Heart left ventricle (tissue), 16 donors: ENCODE measurements around the gene EARS2. TPM values are rescaled to one million over a fixed set of nuclear protein-coding genes. Genes with fewer than 3 reads are reported as not detected.

Source experiments
- ATAC-seq, 4 donors: fragments of 200-7000 bp; cut with Tn5 transposase; one replicate each; pipeline ENCODE4 v1.9.1; 2020 to 2022; ENCODE audit warnings: moderate library complexity in 4 of 4, mild to moderate bottlenecking in 3 of 4, moderate number of reproducible peaks in 1 of 4
- DNase-seq, 5 donors: peaks; one replicate each; pipeline ENCODE4 v3.0.0-alpha.2; 2020
- H3K27ac ChIP-seq, 12 donors: fragments of 200-600 bp; sonication (generic) in 4 of 12; one replicate each; pipeline versions ENCODE4 v1.5.0 to v1.8.0; 2016 to 2022; ENCODE audit warnings: mild to moderate bottlenecking in 2 of 12
- H3K27me3 ChIP-seq, 9 donors: fragments of 200-600 bp; sonication (generic) in 2 of 9; one replicate each; pipeline versions ENCODE4 v1.5.1 to v1.8.0; 2016 to 2022; ENCODE audit warnings: mild to moderate bottlenecking in 3 of 9
- H3K36me3 ChIP-seq, 9 donors: fragments of 200-600 bp; sonication (generic) in 2 of 9; one replicate each; pipeline versions ENCODE4 v1.5.0 to v1.8.0; 2018 to 2022; ENCODE audit warnings: mild to moderate bottlenecking in 2 of 9
- H3K4me1 ChIP-seq, 12 donors: fragments of 200-600 bp; sonication (generic) in 4 of 12; one replicate each; pipeline versions ENCODE4 v1.5.0 to v1.8.0; 2016 to 2022; ENCODE audit warnings: mild to moderate bottlenecking in 3 of 12
- H3K4me3 ChIP-seq, 12 donors: fragments of 200-600 bp; sonication (generic) in 4 of 12; one replicate each; pipeline versions ENCODE4 v1.5.0 to v1.8.0; 2017 to 2022; ENCODE audit warnings: mild to moderate bottlenecking in 9 of 12, moderate library complexity in 4 of 12
- H3K9me3 ChIP-seq, 12 donors: fragments of 200-600 bp; sonication (generic) in 4 of 12; one replicate each; pipeline versions ENCODE4 v1.5.0 to v1.8.0; 2016 to 2022; ENCODE audit warnings: mild to moderate bottlenecking in 1 of 12
- POLR2A ChIP-seq, 2 donors: fragments of 450-650 bp; IDR thresholded peaks; one replicate each; pipeline ENCODE4 v1.6.1; 2017; ENCODE audit warnings: antibody characterized with exemption in 2 of 2, mild to moderate bottlenecking in 2 of 2, moderate library complexity in 2 of 2
- WGBS, 4 donors: extraction: QIAGEN DNeasy Blood & Tissue Kit in 2 of 4; methylation state at CpG; one replicate each; pipeline versions ENCODE4 v1.1.5 to v1.1.7; 2013 to 2018; 5-methylcytosine and 5-hydroxymethylcytosine counted together
- intact Hi-C, 10 donors: fragments of 100-400 bp; cut with DNase I; formaldehyde crosslinking; loops; one replicate each; pipeline versions ENCODE4 v1.11.1 to v1.14.2; 2022
- long read RNA-seq, 3 donors: library from polyadenylated mRNA; unstranded; transcript quantifications; one replicate each; pipeline ENCODE4 v2.0.0, GENCODE V29; 2020 to 2021
- polyA plus RNA-seq, 2 donors: library from polyadenylated mRNA; stranded (reverse); fragments of 200-250 nt; gene quantifications; one replicate each; pipeline ENCODE4 v1.2.3, GENCODE V29; 2013
- total RNA-seq, 9 donors: library from RNA; depleted of rRNA in 2 of 9; stranded (reverse); fragments of >200 nt in 2 of 9; fragmentation: NEBNext Ultra II Directional in 3 of 9; extraction: Animal tissue kit (Norgen Biotek cat#: 25700) in 3 of 9; gene quantifications; one replicate each; pipeline versions ENCODE4 v1.1.0 to v1.2.4, GENCODE V29; 2016 to 2023
- TF ChIP-seq, protein P1 (sequence below), 12 donors: fragments of 200-600 bp; sonication (generic) in 4 of 12; IDR thresholded peaks; one replicate each; pipeline versions ENCODE4 v1.5.0 to v1.8.0; 2018 to 2022; ENCODE audit warnings: antibody characterized with exemption in 12 of 12, mild to moderate bottlenecking in 5 of 12
- donor health status: ischemic (EF 13 %, LVEDD 7.1; RV severe dilation, severe dysfunction).
- donor health status: healthy with polysubstance abuse.
- donor health status: DM: no; HTN: yes; CAD: no.
- donor health status: DM: no; HTN: no; CAD: no.
- donor health status: ischemic (EF 25% LVEDD 6.9; RV normal size, moderate dysfunction).
- donor health status: ischemic (EF 25% LVEDD 5.7; RV mildly dilated, moderate dysfunction).
- donor health status: healthy.
- donor health status: DM: yes; HTN: yes; CAD: no.
- donor health status: ischemic (EF 35%, LVEDD 5.7; RV mildly dilated, moderate dysfunction).
- donor health status: nonischemic (EF 11% LVEDD 7.7; RV severe dilation, severe dysfunction).
- donor health status: DM: yes; HTN: yes; CAD: no.
- donor health status: PGD.
- donor health status: ischemic (EF 29% LVEDD 5.4; RV normal size, mild dysfunction).
- donor health status: nonischemic (EF 23%, LVEDD 6.1; RV moderate dilation, normal function).

EARS2 gene
- total RNA-seq (10 to 100 TPM; 12.2 to 37.0 (median 21.5) TPM), polyA plus RNA-seq (10 to 100 TPM; 16.7 to 22.8 TPM)
- long read RNA-seq, donor 1, transcript EARS2-201 (9 exons, 3,961 nt): major isoform, 10 of 41 reads
- long read RNA-seq, donor 1, partial matches to known transcripts: 25 of 41 reads
- long read RNA-seq, donor 1, other reads (novel, unspliced or antisense): 2 of 41 reads
- long read RNA-seq, donor 2, transcript EARS2-201 (9 exons, 3,961 nt): major isoform, 10 of 33 reads
- long read RNA-seq, donor 2, partial matches to known transcripts: 19 of 33 reads
- long read RNA-seq, donor 2, other reads (novel, unspliced or antisense): 0 of 33 reads
- long read RNA-seq, donor 3, transcript EARS2-201 (9 exons, 3,961 nt): major isoform, 9 of 30 reads
- long read RNA-seq, donor 3, transcript EARS2-207 (10 exons, 3,840 nt): minor isoform, 7 of 30 reads
- long read RNA-seq, donor 3, partial matches to known transcripts: 13 of 30 reads
- long read RNA-seq, donor 3, other reads (novel, unspliced or antisense): 1 of 30 reads

DNA sequence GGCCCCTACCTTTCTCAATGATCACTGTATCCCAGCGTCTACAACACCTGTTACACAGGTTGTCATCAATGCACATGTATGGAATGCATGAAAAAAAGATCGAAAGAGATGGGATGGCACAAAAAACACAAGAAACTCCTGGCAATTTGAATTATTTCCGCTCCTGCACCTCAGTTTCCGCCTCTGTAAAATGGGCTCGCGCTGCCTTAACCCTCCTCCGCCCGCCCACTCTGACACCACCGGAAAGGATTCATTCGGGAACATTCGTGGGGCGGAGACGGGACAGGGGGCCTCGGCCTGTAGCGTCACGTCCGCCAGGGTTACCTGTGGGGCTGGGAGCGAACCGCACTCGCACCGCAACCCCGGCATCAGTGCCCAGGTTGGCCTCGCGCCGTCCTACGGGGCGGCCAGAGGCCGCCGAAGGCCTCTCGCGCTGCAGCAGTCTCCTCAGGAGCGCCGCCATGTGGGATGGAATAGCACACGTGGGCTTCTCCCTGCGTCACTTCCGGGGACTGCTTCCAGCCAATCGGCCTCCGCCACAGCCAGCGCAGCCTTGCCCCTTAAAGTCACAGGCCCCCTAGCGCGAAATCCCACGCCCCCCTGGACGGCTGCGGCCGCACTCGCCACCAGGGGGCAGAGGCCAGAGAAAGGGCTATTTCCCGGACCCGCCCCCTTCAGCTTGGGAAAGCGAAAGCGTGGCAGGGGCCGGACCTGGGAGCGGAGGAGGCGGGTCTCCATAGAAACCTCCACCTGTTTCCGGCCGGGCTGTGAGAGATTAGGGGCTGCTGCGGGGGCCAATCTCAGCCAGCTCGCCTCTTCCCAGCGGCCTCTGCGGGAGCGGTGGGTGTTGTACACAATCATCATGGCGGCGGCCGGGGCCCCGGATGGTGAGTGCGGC is at the start of gene EARS2, which contains the start of gene UBFD1:
TSS of gene EARS2 (minus strand) at position 470 of the 898 bp plus-strand sequence. CDS start at position 463, 7 bp downstream.
TSS of gene UBFD1 (plus strand) at position 847 of the 898 bp plus-strand sequence. CDS start at position 863, 16 bp downstream.
- 1 to 3% (median 2%) methylated on average over 47 to 65 of the region's 65 CpGs for WGBS, 4 donors
- intact Hi-C loops: loop anchor here (1.0 to 5.0 kb wide), 8 partner anchors 39 to 105 kb away; partner anchors contain the start of genes NDUFAB1 (in 9 of the 10), GGA2 (in 2 of the 10), COG7 (in 1 of the 10) and DCTN5 (in 1 of the 10)
- TF ChIP-seq, protein P1, sequence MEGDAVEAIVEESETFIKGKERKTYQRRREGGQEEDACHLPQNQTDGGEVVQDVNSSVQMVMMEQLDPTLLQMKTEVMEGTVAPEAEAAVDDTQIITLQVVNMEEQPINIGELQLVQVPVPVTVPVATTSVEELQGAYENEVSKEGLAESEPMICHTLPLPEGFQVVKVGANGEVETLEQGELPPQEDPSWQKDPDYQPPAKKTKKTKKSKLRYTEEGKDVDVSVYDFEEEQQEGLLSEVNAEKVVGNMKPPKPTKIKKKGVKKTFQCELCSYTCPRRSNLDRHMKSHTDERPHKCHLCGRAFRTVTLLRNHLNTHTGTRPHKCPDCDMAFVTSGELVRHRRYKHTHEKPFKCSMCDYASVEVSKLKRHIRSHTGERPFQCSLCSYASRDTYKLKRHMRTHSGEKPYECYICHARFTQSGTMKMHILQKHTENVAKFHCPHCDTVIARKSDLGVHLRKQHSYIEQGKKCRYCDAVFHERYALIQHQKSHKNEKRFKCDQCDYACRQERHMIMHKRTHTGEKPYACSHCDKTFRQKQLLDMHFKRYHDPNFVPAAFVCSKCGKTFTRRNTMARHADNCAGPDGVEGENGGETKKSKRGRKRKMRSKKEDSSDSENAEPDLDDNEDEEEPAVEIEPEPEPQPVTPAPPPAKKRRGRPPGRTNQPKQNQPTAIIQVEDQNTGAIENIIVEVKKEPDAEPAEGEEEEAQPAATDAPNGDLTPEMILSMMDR (IDR thresholded peaks at IDR 0.05): peak; percentile 91 to 100 (median 96)
- TF ChIP-seq POLR2A (IDR thresholded peaks at IDR 0.05): peak in 1 of 2 donors; percentile 62

DNA sequence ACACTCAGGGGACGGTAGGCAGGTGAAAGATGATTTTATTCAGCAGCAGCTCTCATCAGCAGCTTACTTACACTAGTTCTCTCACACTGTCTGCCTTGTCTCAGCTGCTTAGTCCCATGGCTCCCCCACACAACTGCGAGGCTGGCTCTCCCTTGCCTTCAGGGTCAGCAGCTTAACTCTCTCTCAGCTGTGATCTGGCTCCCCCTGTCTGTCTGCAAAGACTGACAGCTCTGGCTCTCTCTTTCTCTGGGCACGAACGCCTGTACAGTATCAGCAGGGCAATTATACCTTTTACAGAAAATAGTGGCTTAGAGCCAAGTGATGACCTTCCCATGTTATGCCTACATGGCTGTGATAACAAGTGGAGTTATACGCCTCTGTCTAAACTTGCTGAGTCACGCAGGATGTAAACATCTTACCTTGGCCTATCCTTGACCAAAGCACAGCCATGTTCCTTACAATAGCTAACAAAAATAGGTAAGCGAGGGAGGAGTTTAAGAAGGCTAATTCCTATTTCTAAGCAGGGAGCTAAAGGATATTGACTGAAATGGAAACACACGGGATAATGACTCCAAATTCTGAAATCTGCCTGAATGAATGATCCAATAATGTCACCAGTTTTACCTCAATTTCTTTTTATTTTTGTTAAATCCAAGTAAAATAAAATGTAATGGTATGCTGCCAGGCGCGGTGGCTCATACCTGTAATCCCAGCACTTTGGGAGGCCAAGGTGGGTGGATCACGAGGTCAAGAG is 40.0 kb upstream of the EARS2 start:
- H3K27ac ChIP-seq: peak overlapping the region in 7 of 12 donors; percentile 88 to 97 (median 89)
- peaks cover 2 to 36% (median 25%) of the 10 kb centered on the region in 12 donors for H3K4me1 ChIP-seq
- H3K27me3 ChIP-seq: no peaks in the 10 kb centered on the region
- WGBS, 4 donors: 69 to 78% (median 76%) methylated on average over 11 of the region's 11 CpGs
- DNase-seq (peak in 2 of 5 donors; percentile 41 to 56), ATAC-seq (peak in 2 of 4 donors; percentile 19 to 23)
- intact Hi-C loops: loop anchor here in 5 of 10 donors (2.0 to 5.0 kb wide), 4 partner anchors 40 to 90 kb away; partner anchors contain the start of genes EARS2 (in 4 of the 5), UBFD1 (in 4 of the 5), DCTN5 (in 1 of the 5) and PALB2 (in 1 of the 5)
- H3K36me3 ChIP-seq: peaks cover 0 to 34% (median 26%) of the 10 kb centered on the region in 9 donors
- peak overlapping the region in 1 of 12 donors; percentile 97 for H3K4me3 ChIP-seq
- H3K9me3 ChIP-seq: no peaks in the 10 kb centered on the region
- TF ChIP-seq, protein P1 (IDR thresholded peaks at IDR 0.05): peak in 5 of 12 donors; percentile 7 to 21 (median 17)
- TF ChIP-seq POLR2A (IDR thresholded peaks at IDR 0.05): no peak

More for the DNA sequence above, at the start of gene EARS2, which contains the start of gene UBFD1:
- H3K27me3 ChIP-seq: no peaks in the 10 kb centered on the region
- H3K9me3 ChIP-seq: no peaks in the 10 kb centered on the region
- peak within 1 kb of the TSS; percentile 72 to 99 (median 96) for H3K4me3 ChIP-seq
- ATAC-seq (peak; percentile 96 to 98 (median 98)), DNase-seq (peak; percentile 98 to 99 (median 99))
- H3K36me3 ChIP-seq: peaks cover 0 to 45% (median 39%) of the 10 kb centered on the region in 9 donors
- H3K27ac ChIP-seq: peak within 1 kb of the TSS; percentile 76 to 95 (median 90)
- H3K4me1 ChIP-seq: peaks cover 9 to 38% (median 25%) of the 10 kb centered on the region in 12 donors

DNA sequence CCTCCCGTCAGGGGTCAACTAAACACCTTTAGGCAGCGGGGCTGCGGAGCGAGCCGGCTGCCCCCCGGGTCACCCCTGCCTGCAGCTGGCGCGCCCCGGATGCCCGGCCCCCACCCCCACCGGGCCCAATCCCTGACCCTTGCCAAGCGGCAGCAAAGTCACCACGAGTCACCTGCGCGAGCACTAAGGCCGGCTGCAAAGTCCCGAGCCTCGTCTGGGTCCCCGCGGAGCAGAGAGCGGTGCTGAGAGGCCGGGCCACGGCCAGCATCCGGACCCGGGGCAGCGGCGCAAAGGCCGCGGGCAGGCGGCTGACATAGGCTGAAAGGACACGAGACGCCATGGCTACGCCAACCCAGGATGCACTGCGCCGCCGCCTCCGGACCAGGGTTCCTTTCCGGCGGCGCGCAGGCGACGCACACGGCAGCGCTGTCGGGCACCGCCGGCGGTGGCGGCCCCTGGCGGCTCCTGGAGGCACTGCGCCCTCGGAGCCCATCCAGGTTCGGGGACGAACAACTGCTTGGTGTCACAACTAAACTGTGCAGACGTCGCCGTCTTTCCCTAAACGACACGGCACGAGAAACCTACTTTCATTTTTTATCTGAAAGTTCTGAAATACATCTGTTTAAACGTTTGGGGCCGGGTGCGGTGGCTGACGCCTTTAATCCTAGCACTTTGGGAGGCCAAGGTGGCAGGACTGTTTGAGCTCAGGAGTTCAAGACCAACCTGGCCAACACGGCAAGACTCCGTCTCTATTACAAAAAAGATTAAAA is 39.0 kb upstream of the EARS2 start, which contains the start of gene NDUFAB1:
TSS of gene NDUFAB1 (minus strand) at position 366 of the 770 bp plus-strand sequence. CDS start at position 340, 26 bp downstream.
- DNase-seq (peak; percentile 90 to 95 (median 93)), ATAC-seq (peak; percentile 93 to 97 (median 96))
- peak in 1 of 2 donors; percentile 55 for TF ChIP-seq POLR2A (IDR thresholded peaks at IDR 0.05)
- TF ChIP-seq, protein P1 (IDR thresholded peaks at IDR 0.05): peak; percentile 99 to 100 (median 100)
- WGBS, 4 donors: 2 to 7% (median 2%) methylated on average over 24 to 67 of the region's 67 CpGs
- Histone ChIP-seq H3K36me3 (peaks cover 0 to 38% (median 31%) of the 10 kb centered on the region in 9 donors), H3K27ac (peak within 1 kb of the TSS; percentile 82 to 97 (median 88)), H3K4me1 (peaks cover 2 to 47% (median 25%) of the 10 kb centered on the region in 12 donors), H3K27me3 (no peaks in the 10 kb centered on the region), H3K9me3 (no peaks in the 10 kb centered on the region), H3K4me3 (peak within 1 kb of the TSS; percentile 67 to 100 (median 93))
- intact Hi-C loops: loop anchor here in 9 of 10 donors (1.0 to 5.0 kb wide), 5 partner anchors 39 to 89 kb away; partner anchors contain the start of genes EARS2 (in 9 of the 9), UBFD1 (in 9 of the 9), DCTN5 (in 1 of the 9) and PALB2 (in 1 of the 9)
